ENCODE results near the gene CUL1. TPM values are rescaled to one million over a fixed set of nuclear protein-coding genes. Genes with fewer than 3 reads are reported as not detected.

The CUL1 gene
- total RNA-seq, 2 experiments from 2014 or later = 40.5 to 56.6 TPM

DNA sequence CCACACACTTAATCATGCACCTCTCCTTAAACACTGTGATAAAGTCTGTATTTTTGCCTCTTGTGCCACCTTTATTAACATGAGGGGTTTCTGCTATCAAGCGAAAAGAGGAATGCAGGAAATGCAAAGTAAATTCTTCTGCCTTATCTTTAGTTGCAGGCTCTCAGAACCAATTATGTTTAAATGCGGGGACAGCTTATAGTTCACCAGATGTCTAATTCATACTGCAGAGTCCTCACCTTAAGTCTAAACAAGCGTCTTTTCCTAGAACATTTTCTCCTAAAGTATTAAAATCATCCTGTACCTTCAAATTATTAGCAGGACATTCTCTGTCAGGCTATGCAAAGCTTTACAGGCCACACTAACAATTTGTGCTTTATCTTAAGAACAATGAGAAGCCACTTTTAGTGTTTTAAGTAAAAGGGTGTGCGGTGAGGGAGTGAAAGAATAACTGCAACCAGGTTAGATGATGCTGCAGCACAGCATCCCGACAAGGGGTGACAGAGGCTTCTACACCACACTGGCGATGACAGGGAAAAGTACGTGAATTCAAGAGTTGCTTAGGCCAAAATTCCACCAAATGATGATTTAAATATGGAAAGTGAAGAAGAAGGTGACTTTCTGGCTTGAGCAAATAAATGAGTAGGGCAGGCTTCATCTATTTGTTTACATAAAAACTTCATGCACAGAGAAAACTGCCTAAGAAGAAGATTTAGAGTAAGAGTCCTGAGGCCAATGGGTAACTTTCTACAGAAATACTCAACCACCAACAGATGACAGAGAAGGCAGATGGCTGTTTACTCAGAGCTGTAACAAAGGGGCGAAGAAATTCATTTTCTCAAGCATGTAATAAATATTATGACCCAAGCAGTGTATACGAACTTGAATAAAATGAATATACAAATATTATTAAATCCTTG lies 149.4 kb downstream of the CUL1 start:
- ChIA-PET CTCF (ENCODE audit: unreplicated experiment) (no interaction called here), POLR2A (interaction anchor here (0.7 to 1.6 kb wide), 3 partner anchors 12 to 710 kb away, joined by 3 to 5 read pairs (median 5); no protein-coding TSS in a partner anchor)
- H2AFZ ChIP-seq (ENCODE audit: low read length) = no peak overlapping the region
- H4K20me1 ChIP-seq (ENCODE audit: insufficient read depth, low read length) = peaks cover 62% of the 10 kb centered on the region
- H3K27ac ChIP-seq (ENCODE audit: low read depth, low read length, poor library complexity, severe bottlenecking) = no peak overlapping the region
- H3K36me3 ChIP-seq (ENCODE audit: insufficient read depth, low read length) = peaks cover 34% of the 10 kb centered on the region
- intact Hi-C loops (cut with micrococcal nuclease; ENCODE audit: unreplicated experiment) = no loop called here
- no peak overlapping the region for H3K4me3 ChIP-seq (ENCODE audit: low read depth, low read length, poor library complexity, severe bottlenecking)
- peaks cover 92% of the 10 kb centered on the region for H3K79me2 ChIP-seq (ENCODE audit: insufficient read depth, low read depth, low read length)
- BruUV-seq (replicated peaks) = no TSS peak
- no peak for DNase-seq (ENCODE audit: low spot score)
- no peaks in the 10 kb centered on the region for H3K9me3 ChIP-seq (ENCODE audit: low read length)
- TF ChIP-seq, protein P1, sequence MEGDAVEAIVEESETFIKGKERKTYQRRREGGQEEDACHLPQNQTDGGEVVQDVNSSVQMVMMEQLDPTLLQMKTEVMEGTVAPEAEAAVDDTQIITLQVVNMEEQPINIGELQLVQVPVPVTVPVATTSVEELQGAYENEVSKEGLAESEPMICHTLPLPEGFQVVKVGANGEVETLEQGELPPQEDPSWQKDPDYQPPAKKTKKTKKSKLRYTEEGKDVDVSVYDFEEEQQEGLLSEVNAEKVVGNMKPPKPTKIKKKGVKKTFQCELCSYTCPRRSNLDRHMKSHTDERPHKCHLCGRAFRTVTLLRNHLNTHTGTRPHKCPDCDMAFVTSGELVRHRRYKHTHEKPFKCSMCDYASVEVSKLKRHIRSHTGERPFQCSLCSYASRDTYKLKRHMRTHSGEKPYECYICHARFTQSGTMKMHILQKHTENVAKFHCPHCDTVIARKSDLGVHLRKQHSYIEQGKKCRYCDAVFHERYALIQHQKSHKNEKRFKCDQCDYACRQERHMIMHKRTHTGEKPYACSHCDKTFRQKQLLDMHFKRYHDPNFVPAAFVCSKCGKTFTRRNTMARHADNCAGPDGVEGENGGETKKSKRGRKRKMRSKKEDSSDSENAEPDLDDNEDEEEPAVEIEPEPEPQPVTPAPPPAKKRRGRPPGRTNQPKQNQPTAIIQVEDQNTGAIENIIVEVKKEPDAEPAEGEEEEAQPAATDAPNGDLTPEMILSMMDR (conservative IDR thresholded peaks at IDR 0.05; ENCODE audit: low read length) = no peak
- no peak for TF ChIP-seq EZH2phosphoT487 (IDR thresholded peaks at IDR 0.05; ENCODE audit: borderline replicate concordance, low read depth, low read length)
- no peaks in the 10 kb centered on the region for H3K9me2 ChIP-seq (ENCODE audit: insufficient read depth, low read length)
- H3K4me1 ChIP-seq (ENCODE audit: insufficient read depth, low read length, poor library complexity, severe bottlenecking) = peaks cover 16% of the 10 kb centered on the region
- peak overlapping the region; percentile 1; the same call in 1 of the 2 replicates for H3K4me2 ChIP-seq (ENCODE audit: low read length)

DNA sequence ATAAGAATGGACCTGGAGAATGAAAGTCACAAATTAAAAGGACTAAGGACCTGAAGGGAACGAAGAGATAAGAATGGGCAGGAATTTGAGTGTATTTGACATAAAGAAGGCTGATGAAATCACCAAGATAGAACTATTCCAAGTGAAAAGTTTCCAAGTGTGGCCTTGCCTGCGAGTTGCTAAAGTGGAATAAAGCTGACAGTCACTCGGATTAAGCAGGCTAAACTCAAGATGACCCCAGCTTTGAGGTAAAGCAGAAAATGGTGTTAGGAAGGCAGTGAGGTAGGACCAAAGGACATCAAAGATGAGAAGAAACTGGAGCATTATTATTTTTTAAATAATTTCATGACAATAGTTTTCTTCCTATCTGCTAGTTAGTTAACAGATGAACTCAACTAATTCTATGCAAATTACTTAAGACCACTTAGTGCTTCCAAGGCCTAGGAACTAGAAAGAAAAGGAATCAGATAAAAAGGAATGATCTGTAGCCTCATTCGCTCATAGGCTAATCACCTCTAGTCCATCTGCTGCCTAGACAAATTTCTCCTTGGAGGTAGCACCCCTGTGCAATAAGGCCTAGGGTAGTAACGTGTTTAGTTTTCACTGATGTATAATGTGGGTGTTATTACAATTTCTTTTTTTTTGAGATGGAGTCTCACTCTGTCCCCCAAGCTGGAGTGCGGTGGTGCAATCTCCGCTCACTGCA lies 150.8 kb downstream of the CUL1 start:
- Histone ChIP-seq H2AFZ (ENCODE audit: low read length) (no peak overlapping the region), H3K79me2 (ENCODE audit: insufficient read depth, low read depth, low read length) (peaks cover 100% of the 10 kb centered on the region), H3K4me2 (ENCODE audit: low read length) (no peak overlapping the region), H4K20me1 (ENCODE audit: insufficient read depth, low read length) (peaks cover 65% of the 10 kb centered on the region), H3K4me3 (ENCODE audit: low read depth, low read length, poor library complexity, severe bottlenecking) (no peak overlapping the region), H3K9me2 (ENCODE audit: insufficient read depth, low read length) (no peaks in the 10 kb centered on the region), H3K36me3 (ENCODE audit: insufficient read depth, low read length) (peaks cover 21% of the 10 kb centered on the region), H3K4me1 (ENCODE audit: insufficient read depth, low read length, poor library complexity, severe bottlenecking) (peaks cover 16% of the 10 kb centered on the region), H3K27ac (ENCODE audit: low read depth, low read length, poor library complexity, severe bottlenecking) (no peak overlapping the region), H3K9me3 (ENCODE audit: low read length) (no peaks in the 10 kb centered on the region)
- intact Hi-C loops (cut with micrococcal nuclease; ENCODE audit: unreplicated experiment) = loop anchor here (10.0 kb wide), 1 partner anchor 115 kb away; no protein-coding TSS in a partner anchor
- no peak for TF ChIP-seq EZH2phosphoT487 (IDR thresholded peaks at IDR 0.05; ENCODE audit: borderline replicate concordance, low read depth, low read length)
- TF ChIP-seq, protein P1 (conservative IDR thresholded peaks at IDR 0.05; ENCODE audit: low read length) = no peak
- ChIA-PET CTCF (ENCODE audit: unreplicated experiment) (no interaction called here), POLR2A (interaction anchor here (1.6 kb wide), 1 partner anchor 11 kb away, joined by 5 read pairs; no protein-coding TSS in a partner anchor)
- BruUV-seq (replicated peaks) = no TSS peak
- no peak for DNase-seq (ENCODE audit: low spot score)

Data from OCI-LY7 (cell line).